HepG2 (cell line): Measurements from ENCODE around the gene NBR1. TPM values are rescaled to one million over a fixed set of nuclear protein-coding genes. Genes with fewer than 3 reads are reported as not detected.

Source experiments
- HOXA7 ChIP-seq: sonication (generic); formaldehyde crosslinking; IDR thresholded peaks from 2 replicates; pipeline ENCODE4 v1.8.1; 2022; ENCODE audit warnings: mild to moderate bottlenecking, missing genetic modification reagents, moderate library complexity
- KDM2A ChIP-seq: sonication (generic); formaldehyde crosslinking; IDR thresholded peaks from 2 replicates; pipeline ENCODE4 v1.4.0; 2020; ENCODE audit warnings: low read depth, missing genetic modification reagents, borderline replicate concordance
- POLR2A ChIP-seq, 2 experiments: IDR thresholded peaks; 2 replicates each; pipeline ENCODE4 v1.6.1; 2011; ENCODE audit warnings: low read depth in 2 of 2, low read length in 2 of 2, mild to moderate bottlenecking in 1 of 2, moderate library complexity in 1 of 2; ENCODE audit not compliant: insufficient read depth in 1 of 2
- THYN1 ChIP-seq: sonication (generic); formaldehyde crosslinking; IDR thresholded peaks from 2 replicates; pipeline ENCODE4 v1.8.1; 2023; ENCODE audit warnings: low read depth, mild to moderate bottlenecking, moderate library complexity, missing genetic modification reagents, borderline replicate concordance
- ZNF3 ChIP-seq: IDR thresholded peaks from 2 replicates; pipeline ENCODE4 v1.7.0; 2017; ENCODE audit warnings: inconsistent platforms
- ZNF333 ChIP-seq: sonication (generic); formaldehyde crosslinking; IDR thresholded peaks from 2 replicates; pipeline ENCODE4 v1.4.0; 2020; ENCODE audit warnings: mild to moderate bottlenecking, missing genetic modification reagents, borderline replicate concordance
- ZNF572 ChIP-seq: sonication (generic); formaldehyde crosslinking; IDR thresholded peaks from 2 replicates; pipeline ENCODE4 v1.5.1; 2020; ENCODE audit warnings: mild to moderate bottlenecking, missing genetic modification reagents
- polyA plus RNA-seq, 8 experiments: library from polyadenylated mRNA; depleted of rRNA in 3 of 8; stranded (reverse) in 7 of 8; unstranded in 1 of 8; fragments of >200 nt; fragmentation: Illumina TruSeq in 4 of 8; extraction: Trizol in 4 of 8; gene quantifications; 2 replicates each; pipeline versions ENCODE4 v1.2.1 to v1.2.3, GENCODE V29; 2011 to 2016; ENCODE audit warnings: low read depth in 4 of 8, missing spikeins in 1 of 8, mixed read lengths in 1 of 8; ENCODE audit not compliant: insufficient read depth in 1 of 8
- total RNA-seq, 5 experiments: library from RNA; depleted of rRNA; stranded (reverse); fragments of >200 nt; fragmentation: Illumina TruSeq; extraction: Trizol; gene quantifications; 2 replicates each; pipeline ENCODE4 v1.2.3, GENCODE V29; 2016; ENCODE audit warnings: low read depth in 1 of 5
- TF ChIP-seq, protein P1 (sequence below): sonication (generic); formaldehyde crosslinking; IDR thresholded peaks from 2 replicates; pipeline ENCODE4 v1.5.0; 2020; ENCODE audit warnings: mild to moderate bottlenecking, missing genetic modification reagents, borderline replicate concordance
- TF ChIP-seq, protein P2 (sequence below): IDR thresholded peaks from 2 replicates; pipeline ENCODE4 v1.6.1; 2016; ENCODE audit warnings: low read depth, borderline replicate concordance
- TF ChIP-seq, protein P3 (sequence below): sonication (generic); formaldehyde crosslinking; IDR thresholded peaks from 2 replicates; pipeline ENCODE4 v1.8.0; 2023; ENCODE audit warnings: mild to moderate bottlenecking, missing genetic modification reagents
- TF ChIP-seq, protein P4 (sequence below): fragments of 450-650 bp; IDR thresholded peaks from 2 replicates; pipeline ENCODE4 v1.6.1; 2017; ENCODE audit warnings: mild to moderate bottlenecking

Gene NBR1
- total and polyA plus RNA-seq, 2 of the 13 experiments (the other 11 are each of a cell fraction or from before 2014, with no cell fraction given) = 51.7 to 121 TPM

DNA sequence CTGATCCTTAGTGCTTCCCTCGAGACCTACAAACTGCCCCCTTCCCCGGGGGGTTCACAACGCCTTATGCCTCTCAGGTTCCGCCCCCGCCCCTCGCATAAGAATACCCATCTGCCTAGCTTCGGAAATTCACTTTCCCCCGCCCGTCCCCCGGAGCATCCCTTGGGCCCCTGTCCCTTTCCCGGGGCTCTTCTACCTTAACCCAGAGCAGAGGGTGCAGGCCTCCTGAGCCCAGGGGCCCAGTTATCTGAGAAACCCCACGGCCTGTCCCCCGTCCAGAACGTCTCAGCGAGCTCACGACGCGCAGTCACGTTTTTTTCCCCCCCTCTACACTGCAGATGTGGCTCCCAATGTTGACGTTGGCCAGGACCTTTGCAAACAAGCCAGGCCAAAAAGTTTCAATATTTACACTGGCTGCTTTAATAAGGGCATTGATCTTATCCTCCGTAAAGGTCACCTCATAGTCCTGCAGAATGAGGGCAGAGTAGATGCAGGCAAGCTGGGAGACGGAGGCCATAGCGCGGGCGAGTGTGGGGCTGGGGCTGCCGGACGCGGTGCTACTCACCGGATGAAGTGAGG, 1.4 kb upstream of the NBR1 start (continued):
- TF ChIP-seq, protein P1, sequence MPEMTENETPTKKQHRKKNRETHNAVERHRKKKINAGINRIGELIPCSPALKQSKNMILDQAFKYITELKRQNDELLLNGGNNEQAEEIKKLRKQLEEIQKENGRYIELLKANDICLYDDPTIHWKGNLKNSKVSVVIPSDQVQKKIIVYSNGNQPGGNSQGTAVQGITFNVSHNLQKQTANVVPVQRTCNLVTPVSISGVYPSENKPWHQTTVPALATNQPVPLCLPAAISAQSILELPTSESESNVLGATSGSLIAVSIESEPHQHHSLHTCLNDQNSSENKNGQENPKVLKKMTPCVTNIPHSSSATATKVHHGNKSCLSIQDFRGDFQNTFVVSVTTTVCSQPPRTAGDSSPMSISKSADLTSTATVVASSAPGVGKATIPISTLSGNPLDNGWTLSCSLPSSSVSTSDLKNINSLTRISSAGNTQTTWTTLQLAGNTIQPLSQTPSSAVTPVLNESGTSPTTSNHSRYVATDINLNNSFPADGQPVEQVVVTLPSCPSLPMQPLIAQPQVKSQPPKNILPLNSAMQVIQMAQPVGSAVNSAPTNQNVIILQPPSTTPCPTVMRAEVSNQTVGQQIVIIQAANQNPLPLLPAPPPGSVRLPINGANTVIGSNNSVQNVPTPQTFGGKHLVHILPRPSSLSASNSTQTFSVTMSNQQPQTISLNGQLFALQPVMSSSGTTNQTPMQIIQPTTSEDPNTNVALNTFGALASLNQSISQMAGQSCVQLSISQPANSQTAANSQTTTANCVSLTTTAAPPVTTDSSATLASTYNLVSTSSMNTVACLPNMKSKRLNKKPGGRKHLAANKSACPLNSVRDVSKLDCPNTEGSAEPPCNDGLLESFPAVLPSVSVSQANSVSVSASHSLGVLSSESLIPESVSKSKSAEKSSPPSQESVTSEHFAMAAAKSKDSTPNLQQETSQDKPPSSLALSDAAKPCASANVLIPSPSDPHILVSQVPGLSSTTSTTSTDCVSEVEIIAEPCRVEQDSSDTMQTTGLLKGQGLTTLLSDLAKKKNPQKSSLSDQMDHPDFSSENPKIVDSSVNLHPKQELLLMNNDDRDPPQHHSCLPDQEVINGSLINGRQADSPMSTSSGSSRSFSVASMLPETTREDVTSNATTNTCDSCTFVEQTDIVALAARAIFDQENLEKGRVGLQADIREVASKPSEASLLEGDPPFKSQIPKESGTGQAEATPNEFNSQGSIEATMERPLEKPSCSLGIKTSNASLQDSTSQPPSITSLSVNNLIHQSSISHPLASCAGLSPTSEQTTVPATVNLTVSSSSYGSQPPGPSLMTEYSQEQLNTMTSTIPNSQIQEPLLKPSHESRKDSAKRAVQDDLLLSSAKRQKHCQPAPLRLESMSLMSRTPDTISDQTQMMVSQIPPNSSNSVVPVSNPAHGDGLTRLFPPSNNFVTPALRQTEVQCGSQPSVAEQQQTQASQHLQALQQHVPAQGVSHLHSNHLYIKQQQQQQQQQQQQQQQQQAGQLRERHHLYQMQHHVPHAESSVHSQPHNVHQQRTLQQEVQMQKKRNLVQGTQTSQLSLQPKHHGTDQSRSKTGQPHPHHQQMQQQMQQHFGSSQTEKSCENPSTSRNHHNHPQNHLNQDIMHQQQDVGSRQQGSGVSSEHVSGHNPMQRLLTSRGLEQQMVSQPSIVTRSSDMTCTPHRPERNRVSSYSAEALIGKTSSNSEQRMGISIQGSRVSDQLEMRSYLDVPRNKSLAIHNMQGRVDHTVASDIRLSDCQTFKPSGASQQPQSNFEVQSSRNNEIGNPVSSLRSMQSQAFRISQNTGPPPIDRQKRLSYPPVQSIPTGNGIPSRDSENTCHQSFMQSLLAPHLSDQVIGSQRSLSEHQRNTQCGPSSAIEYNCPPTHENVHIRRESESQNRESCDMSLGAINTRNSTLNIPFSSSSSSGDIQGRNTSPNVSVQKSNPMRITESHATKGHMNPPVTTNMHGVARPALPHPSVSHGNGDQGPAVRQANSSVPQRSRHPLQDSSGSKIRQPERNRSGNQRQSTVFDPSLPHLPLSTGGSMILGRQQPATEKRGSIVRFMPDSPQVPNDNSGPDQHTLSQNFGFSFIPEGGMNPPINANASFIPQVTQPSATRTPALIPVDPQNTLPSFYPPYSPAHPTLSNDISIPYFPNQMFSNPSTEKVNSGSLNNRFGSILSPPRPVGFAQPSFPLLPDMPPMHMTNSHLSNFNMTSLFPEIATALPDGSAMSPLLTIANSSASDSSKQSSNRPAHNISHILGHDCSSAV = no peak
- TF ChIP-seq THYN1 (no peak), ZNF3 (CRISPR knock-in tag) (no peak), ZNF333 (CRISPR knock-in tag) (no peak), ZNF572 (CRISPR knock-in tag) (no peak), POLR2A (IDR thresholded peaks at IDR 0.05; ENCODE audit: insufficient read depth in 1 of 2, low read depth in 2 of 2, low read length in 2 of 2) (peak; percentile 16 to 41; a peak in 3 of 4 replicates), KDM2A (CRISPR knock-in tag) (no peak; the same call in 1 of the 2 replicates), HOXA7 (CRISPR knock-in tag) (no peak)
- TF ChIP-seq, protein P2, sequence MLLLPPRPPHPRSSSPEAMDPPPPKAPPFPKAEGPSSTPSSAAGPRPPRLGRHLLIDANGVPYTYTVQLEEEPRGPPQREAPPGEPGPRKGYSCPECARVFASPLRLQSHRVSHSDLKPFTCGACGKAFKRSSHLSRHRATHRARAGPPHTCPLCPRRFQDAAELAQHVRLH (CRISPR knock-in tag) = no peak
- TF ChIP-seq, protein P3, sequence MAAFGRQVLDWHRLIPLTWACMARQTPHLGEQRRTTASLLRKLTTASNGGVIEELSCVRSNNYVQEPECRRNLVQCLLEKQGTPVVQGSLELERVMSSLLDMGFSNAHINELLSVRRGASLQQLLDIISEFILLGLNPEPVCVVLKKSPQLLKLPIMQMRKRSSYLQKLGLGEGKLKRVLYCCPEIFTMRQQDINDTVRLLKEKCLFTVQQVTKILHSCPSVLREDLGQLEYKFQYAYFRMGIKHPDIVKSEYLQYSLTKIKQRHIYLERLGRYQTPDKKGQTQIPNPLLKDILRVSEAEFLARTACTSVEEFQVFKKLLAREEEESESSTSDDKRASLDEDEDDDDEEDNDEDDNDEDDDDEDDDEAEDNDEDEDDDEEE (CRISPR knock-in tag) = no peak
- TF ChIP-seq, protein P4, sequence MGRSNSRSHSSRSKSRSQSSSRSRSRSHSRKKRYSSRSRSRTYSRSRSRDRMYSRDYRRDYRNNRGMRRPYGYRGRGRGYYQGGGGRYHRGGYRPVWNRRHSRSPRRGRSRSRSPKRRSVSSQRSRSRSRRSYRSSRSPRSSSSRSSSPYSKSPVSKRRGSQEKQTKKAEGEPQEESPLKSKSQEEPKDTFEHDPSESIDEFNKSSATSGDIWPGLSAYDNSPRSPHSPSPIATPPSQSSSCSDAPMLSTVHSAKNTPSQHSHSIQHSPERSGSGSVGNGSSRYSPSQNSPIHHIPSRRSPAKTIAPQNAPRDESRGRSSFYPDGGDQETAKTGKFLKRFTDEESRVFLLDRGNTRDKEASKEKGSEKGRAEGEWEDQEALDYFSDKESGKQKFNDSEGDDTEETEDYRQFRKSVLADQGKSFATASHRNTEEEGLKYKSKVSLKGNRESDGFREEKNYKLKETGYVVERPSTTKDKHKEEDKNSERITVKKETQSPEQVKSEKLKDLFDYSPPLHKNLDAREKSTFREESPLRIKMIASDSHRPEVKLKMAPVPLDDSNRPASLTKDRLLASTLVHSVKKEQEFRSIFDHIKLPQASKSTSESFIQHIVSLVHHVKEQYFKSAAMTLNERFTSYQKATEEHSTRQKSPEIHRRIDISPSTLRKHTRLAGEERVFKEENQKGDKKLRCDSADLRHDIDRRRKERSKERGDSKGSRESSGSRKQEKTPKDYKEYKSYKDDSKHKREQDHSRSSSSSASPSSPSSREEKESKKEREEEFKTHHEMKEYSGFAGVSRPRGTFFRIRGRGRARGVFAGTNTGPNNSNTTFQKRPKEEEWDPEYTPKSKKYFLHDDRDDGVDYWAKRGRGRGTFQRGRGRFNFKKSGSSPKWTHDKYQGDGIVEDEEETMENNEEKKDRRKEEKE = no peak
